ENCODE results near the gene LYRM4. TPM values are rescaled to one million over a fixed set of nuclear protein-coding genes. Genes with fewer than 3 reads are reported as not detected.

Gene LYRM4
- total RNA-seq, 1 donor from 2014 or later, result 21.6 TPM

- peak; percentile 77 for DNase-seq (ENCODE audit: low spot score)
Observed at GRCh38 chr6:5205877-5206850, 54.6 kb downstream of the LYRM4 start.

GRCh38 chr6:5205035-5205507 lies 55.7 kb downstream of the LYRM4 start:
- DNase-seq (ENCODE audit: low spot score), result no peak

DNA sequence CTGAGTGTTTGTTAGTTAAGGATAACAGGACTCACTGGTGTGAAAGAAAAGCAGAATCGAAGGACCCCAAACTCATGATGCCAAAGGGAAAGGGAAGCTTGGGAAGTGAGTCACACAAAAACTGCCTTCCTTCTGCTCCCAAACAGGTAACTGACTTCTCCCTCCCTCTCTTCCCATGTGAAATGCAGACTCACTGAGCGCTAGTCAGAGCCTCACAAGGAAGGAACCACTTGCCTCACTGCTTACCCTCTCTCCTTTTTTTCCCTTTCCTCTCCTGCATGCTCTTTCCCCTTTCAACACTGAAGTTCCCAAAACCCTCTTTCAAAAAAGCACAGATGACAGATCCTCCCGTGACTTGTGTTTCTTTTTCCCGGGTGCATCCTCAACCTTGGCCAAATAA lies 56.4 kb downstream of the LYRM4 start:
- DNase-seq (ENCODE audit: low spot score), result no peak

DNA sequence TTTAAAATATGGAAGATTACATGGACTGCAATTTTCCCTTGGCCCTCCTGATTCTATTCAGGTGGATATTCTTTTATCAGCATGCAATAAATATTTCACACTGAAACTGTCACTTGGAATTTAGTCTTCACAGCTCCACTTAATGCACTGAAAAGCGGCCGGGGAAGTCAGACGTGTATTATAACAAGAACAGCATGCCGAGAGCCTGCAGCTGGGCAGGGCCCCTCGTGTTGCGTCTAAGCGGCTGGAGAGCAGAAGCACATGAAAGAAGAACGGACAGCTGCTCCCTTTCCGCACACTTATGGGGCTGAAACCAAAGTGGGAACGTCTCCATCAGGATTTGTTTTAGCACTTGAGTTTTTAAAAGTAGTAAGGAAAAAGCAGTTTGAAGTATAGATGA lies 57.2 kb downstream of the LYRM4 start:
- DNase-seq (ENCODE audit: low spot score), result no peak

GRCh38 chr6:5202941-5203340 lies 57.8 kb downstream of the LYRM4 start:
- no peak for DNase-seq (ENCODE audit: low spot score)

- DNase-seq (ENCODE audit: low spot score), result no peak
Observed at GRCh38 chr6:5202206-5202605, 58.5 kb downstream of the LYRM4 start.

DNA sequence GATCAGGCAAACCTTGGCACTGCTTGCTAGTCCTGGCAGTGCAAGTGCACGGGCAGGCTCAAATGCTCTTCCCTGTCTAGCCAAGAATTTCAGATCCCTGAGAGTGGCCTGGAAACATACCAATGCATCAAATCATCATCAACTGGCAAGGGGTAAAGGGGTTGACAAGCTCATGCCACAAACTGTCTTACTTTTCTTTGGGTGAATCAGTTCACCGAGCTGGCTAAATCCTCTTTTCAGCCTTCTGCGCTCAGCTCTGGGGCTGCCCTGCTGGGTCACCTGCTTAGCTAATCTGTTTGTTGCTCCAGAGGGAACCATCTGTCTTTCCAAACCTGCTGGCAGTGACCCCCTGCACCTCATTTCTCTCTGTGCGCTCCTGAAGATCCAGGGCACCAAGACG lies 59.5 kb downstream of the LYRM4 start:
- no peak for DNase-seq (ENCODE audit: low spot score)

GRCh38 chr6:5199702-5200101 lies 61.0 kb downstream of the LYRM4 start:
- no peak for DNase-seq (ENCODE audit: low spot score)

DNA sequence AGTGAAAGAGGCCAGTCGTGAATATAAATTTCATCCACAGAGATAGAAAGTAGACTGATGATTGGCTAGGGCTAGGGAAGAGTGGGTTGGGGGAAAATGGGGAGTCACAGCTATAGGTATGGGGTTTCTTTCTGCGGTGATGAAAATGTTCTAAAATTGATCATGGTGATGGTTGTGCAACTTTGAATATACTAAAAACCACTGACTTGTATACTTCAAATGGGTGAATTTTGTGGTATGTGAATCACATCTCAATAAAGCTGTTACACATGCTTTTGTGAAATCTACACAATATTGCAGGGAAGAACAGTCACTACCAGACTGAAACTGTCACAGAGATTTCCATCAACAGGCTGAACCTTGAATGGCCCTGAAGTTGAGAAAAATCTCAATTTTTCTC lies 61.5 kb downstream of the LYRM4 start:
- no peak for DNase-seq (ENCODE audit: low spot score)

DNA sequence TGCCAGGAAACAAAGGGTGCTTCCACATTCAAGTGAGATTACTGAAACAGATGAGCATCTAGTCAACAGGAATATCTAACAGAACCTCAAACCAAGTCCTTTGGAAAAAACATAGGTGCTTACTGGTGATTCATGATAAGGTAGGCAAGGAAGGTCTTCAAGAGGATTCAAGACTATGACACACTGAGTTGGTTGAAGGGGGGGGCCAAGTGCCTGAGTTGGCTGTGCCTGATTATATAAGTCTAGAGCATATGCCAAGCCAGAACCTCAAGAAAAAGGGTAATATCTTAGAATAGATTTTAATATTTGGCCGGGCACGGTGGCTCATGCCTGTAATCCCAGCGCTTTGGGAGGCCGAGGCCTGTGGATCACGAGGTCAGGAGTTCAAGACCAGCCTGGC lies 63.7 kb downstream of the LYRM4 start:
- no peak for DNase-seq (ENCODE audit: low spot score)

- no peak for DNase-seq (ENCODE audit: low spot score)
Observed at GRCh38 chr6:5192135-5192794, 68.5 kb downstream of the LYRM4 start.

DNA sequence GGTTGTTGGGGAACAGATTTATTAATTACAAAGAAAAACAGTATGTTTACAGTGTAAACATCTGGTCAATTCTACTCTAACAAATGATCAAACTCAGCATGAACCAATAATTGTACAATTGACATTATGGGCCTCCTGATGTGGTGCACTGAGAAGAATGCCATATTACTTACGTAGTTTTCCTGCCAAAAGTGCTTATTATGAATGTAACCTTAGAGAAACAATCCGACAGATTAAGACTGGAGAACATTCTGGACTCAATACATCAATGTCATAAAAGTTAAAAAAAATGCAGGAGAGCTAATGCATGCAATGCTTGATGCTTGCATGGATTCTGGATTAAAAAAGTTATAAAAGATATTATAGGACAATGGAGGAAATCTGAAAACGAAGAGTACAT lies 69.0 kb downstream of the LYRM4 start:
- DNase-seq (ENCODE audit: low spot score), result no peak

DNA sequence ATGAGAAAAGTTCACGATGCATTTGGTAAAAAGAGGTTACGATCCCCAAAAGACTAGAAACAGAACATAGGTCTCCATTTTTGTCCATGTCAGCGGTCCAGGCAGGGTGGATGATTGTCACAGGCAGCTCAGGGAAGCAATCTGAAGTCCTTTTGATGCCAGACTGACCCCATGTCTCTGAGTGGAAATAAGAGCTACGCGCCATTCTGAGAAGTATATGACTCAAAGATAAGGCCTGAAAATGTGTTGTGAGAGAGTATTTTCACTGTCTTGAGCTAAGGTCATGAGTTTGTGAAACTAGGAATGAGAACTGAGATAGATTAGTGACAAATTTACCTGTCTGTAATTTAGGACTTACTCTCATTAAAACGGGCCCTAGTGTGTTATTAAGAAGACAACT lies 69.5 kb downstream of the LYRM4 start:
- no peak for DNase-seq (ENCODE audit: low spot score)

DNA sequence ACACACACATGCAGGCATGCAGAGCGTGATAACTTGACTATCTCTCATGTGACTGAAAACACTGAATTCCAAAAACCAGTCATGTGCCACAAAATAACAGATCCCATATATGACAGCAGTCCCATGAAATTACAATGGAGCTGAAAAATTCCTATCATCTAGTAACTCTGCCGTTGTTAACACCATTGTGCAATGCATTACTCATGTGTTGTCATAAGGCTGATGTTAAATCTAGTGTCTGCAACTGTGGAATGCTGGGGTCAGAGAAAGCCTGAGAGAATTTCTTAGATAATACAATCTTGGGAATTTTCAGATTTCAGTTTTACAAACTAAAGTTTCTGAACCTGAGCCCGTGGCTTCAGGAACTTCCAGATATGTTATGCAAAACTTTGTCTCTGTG lies 70.2 kb downstream of the LYRM4 start:
- no peak for DNase-seq (ENCODE audit: low spot score)

DNA sequence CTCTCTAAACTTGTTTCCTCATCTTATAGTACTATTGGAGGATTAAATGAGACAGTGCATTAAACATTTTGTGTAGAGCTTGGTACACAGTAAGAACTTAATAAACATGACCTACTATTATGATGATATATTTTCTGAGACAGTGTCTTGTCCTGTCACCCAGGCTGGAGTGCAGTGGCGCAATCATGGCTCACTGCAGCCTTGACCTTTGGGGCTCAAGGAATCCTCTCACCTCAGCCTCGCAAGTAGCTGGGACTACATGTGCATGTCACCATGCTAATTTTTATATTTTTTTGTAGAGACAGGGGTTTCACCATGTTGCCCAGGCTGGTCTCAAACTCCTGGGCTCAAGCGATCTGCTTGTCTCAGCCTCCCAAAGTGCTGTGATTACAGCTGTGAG lies 72.1 kb downstream of the LYRM4 start:
- no peak for DNase-seq (ENCODE audit: low spot score)

DNA sequence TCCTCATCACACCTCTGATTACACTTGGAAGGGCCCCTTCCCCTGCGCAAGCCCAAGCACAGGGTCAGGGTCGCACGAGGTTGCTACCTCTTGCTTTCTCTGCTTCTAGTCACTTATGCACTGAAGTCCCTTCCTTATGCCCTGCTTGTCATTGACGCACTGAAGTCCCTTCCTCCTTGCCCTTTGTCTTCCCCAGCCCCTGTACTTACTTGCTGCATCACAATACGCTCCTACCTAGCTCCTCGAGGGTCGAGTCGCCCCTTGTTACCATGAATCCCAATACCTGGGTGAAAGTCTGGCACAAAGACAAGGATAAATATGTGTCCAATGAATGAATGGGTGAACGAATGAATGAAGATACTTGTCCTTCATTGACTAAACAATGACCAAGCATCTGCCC lies 75.9 kb downstream of the LYRM4 start:
- DNase-seq (ENCODE audit: low spot score), result no peak

- no peak for DNase-seq (ENCODE audit: low spot score)
Observed at GRCh38 chr6:5184218-5184617, 76.5 kb downstream of the LYRM4 start.

DNA sequence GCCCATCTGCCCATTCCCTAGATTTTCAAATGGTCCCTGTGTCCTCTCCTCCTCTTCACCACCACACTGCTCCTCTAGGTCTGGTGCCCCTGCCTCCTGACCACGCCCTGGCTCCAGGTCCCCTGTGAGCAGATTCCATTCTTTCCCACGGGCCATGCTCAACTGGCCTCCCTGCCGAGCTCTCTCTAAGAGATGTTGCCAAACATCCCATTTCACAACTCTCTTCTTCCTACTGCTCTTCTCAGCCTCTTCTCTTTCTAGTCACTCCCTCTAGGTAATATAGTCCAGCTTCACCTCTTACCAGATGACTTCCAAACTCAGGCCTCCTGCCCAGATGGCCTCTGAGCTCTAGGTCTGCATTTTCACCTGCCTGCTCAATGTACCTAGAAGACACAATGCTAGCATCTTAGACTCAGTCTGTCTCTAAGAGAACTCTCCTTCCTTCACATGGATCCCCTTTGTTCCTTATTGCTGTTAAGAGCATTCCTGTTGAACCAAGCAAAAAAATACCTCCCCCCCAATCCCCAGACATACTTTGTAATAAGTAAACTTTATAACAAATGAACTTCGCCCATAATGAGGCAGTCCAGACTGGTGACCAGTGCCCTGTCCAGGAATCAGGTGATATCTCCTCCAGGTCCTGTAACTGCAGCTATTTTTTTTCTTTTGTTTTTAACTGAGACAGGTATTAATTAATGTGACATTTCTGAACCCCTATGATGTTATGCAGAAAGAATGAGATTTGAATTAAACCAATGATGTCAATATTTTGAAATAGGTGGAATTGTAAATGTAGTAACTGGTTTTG lies 79.0 kb downstream of the LYRM4 start:
- DNase-seq (ENCODE audit: low spot score), result peak; percentile 35

DNA sequence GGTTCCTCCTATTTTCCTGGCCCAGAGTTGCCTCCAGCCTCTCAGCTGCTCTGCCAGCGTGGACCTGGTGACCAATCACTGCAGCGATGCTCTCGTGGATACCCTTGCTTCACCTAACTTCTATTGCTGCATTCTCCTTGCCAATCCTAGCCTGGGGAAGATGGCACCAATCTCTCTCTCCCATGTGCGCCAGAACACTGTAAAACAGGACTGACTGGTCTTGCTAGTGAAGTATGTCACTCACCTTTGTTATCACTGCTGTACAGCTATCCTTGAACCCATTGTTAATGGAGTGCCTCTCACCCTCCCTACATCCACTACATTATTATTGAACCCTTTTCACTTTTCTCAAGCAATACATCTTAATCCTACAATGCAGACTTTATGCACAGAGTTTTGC lies 80.1 kb downstream of the LYRM4 start:
- peak; percentile 39 for DNase-seq (ENCODE audit: low spot score)

GRCh38 chr6:5179917-5180316 lies 80.8 kb downstream of the LYRM4 start:
- no peak for DNase-seq (ENCODE audit: low spot score)

DNA sequence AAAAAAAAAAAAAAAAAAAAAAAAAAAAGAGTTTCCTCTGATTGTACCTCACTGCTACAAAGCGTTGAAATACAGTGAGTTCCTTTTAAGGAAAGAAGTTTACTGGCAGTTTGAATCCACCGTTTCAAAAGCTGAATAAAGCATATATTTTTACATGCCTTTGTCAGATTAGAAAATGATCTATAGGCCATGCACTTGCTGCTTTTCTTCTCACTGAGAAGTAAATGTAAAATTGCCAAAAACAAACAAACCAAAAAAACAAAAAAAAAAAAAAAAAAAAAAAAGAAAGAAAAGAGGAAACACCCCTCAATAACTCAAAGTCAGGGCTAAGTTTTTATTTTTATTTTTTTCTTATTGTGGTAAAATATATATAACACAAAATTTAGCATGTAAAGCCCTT lies 81.9 kb downstream of the LYRM4 start:
- no peak for DNase-seq (ENCODE audit: low spot score)

DNA sequence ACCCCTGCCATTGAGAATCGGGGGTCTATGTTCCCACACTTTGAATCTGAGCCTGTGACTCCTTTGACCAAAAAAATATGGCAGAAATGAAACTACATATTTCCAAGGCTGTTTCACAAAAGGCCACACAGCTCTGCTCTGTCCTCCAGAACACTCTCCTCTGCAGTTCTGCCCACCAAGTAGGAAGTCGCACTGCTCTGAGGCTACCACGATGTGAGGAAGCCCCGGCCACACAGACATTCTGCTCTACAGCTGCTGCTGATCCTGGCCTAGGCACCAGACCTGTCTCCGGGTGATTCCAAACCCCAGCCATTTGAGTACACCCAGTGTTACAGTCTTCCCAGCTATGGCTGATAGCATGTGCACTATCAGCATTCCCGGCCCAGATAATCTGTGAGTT lies 85.1 kb downstream of the LYRM4 start:
- no peak for DNase-seq (ENCODE audit: low spot score)
